ENCODE data around the gene FHOD1.

FHOD1 gene

GRCh38 chr16:67248401-67249177 is 1.3 kb upstream of the FHOD1 start, which contains the start of gene SLC9A5:
Gene SLC9A5 (plus strand): TSS chr16:67248979. CDS start chr16:67249015, 36 bp downstream.
- DNase-seq: peak; percentile 39

GRCh38 chr16:67248073-67248400 is 756 bp upstream of the FHOD1 start:
- no peak for DNase-seq

- peak; percentile 36 for DNase-seq
Measured at GRCh38 chr16:67246756-67247191, 507 bp downstream of the FHOD1 start.

GRCh38 chr16:67246081-67246755 is 1.1 kb downstream of the FHOD1 start:
- peak; percentile 91 for DNase-seq

GRCh38 chr16:67245674-67246080 is 1.6 kb downstream of the FHOD1 start:
- DNase-seq: no peak

- no peak for DNase-seq
Measured at GRCh38 chr16:67245186-67245585, 2.1 kb downstream of the FHOD1 start.

GRCh38 chr16:67244387-67245185 is 2.7 kb downstream of the FHOD1 start:
- DNase-seq: peak; percentile 95

GRCh38 chr16:67243481-67243880 is 3.8 kb downstream of the FHOD1 start:
- no peak for DNase-seq

GRCh38 chr16:67242138-67242730 is 5.0 kb downstream of the FHOD1 start:
- no peak for DNase-seq

- no peak for DNase-seq
Measured at GRCh38 chr16:67241008-67241900, 6.0 kb downstream of the FHOD1 start.

GRCh38 chr16:67240506-67240905 is 6.8 kb downstream of the FHOD1 start:
- DNase-seq: no peak

- DNase-seq: no peak
Measured at GRCh38 chr16:67238806-67239470, 8.3 kb downstream of the FHOD1 start.

- no peak for DNase-seq
Measured at GRCh38 chr16:67238278-67238575, 9.1 kb downstream of the FHOD1 start.

GRCh38 chr16:67237396-67238277 is 9.6 kb downstream of the FHOD1 start:
- no peak for DNase-seq

GRCh38 chr16:67236563-67237395 is 10.5 kb downstream of the FHOD1 start:
- peak; percentile 91 for DNase-seq

GRCh38 chr16:67235816-67236562 is 11.3 kb downstream of the FHOD1 start:
- peak; percentile 85 for DNase-seq

- no peak for DNase-seq
Measured at GRCh38 chr16:67234180-67234597, 13.1 kb downstream of the FHOD1 start.

GRCh38 chr16:67233596-67233995 is 13.7 kb downstream of the FHOD1 start:
- DNase-seq: no peak

All from hematopoietic multipotent progenitor cell treated with erythropoietin and hydrocortisone succinate and interleukin-3 and kit ligand, for 4 days (in vitro differentiated cells).